Measurements from ENCODE around the gene RAB11B. TPM values are rescaled to one million over a fixed set of nuclear protein-coding genes. Genes with fewer than 3 reads are reported as not detected.

Gene RAB11B
- total and polyA plus RNA-seq, 2 experiments from 2014 or later = 10.4 to 84.9 TPM

DNA sequence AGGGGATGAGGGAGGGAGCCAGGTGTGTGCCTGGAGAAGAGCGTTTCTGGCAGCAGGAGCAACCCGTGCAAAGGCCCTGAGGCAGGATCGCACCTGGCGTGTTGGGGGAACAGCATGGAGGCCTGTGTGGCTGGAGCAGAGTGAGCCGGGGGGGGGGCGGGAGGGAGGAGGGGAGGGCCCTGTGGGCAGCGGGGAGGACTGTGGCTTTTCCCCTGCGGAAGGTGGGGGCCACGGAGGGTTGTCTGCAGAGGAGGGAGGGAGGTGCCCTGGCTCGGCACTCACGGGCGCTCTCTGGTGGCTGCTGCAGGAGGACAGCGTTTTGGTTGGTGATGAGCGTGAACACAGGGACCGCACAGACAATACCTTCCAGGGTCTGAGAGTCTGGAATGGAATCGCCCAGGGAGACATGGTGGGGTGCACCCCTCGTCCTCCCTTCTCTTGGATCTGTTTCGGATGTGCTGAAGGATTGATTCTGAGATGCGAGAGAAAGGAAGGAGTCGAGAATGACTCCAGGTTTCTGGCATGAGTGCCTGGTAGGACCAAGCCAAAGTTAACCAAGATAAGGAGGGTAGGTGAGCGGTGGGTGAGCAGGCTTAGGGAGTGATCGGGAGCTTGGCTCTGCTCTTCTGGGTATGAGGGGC lies 6.5 kb downstream of the RAB11B start:
- WGBS, 2 experiments (ENCODE audit: low coverage in 1 of 2, low lambda C conversion rate in 2 of 2, missing lambda C conversion rate in 2 of 2) = 37 to 63% methylated on average over 15 to 22 of the region's 22 CpGs
- Histone ChIP-seq H3F3A (ENCODE audit: insufficient read depth) (peaks cover 11% of the 10 kb centered on the region), H3K9me2 (ENCODE audit: insufficient read depth) (no peaks in the 10 kb centered on the region), H3K4me1 (ENCODE audit: insufficient read depth) (peaks cover 25% of the 10 kb centered on the region), H3K9me3 (ENCODE audit: low read depth) (no peaks in the 10 kb centered on the region), H3K4me2 (ENCODE audit: unreplicated experiment) (no peak overlapping the region), H3K4me3 (no peak overlapping the region), H2AFZ (no peak overlapping the region), H3K79me2 (ENCODE audit: insufficient read depth) (peaks cover 89% of the 10 kb centered on the region), H3K27me3 (replicated peaks; ENCODE audit: insufficient read depth) (no peaks in the 10 kb centered on the region), H3K27ac (no peak overlapping the region), H3K36me3 (ENCODE audit: low read depth) (no peaks in the 10 kb centered on the region), H4K20me1 (ENCODE audit: insufficient read depth) (no peaks in the 10 kb centered on the region), H3K9ac (no peak overlapping the region)
- DNase-seq = peak; percentile 77
- in situ Hi-C loops (cut with MboI) = no loop called here
- TF ChIP-seq EZH2 (IDR thresholded peaks at IDR 0.05; ENCODE audit: insufficient read depth, poor library complexity, severe bottlenecking) = no peak

DNA sequence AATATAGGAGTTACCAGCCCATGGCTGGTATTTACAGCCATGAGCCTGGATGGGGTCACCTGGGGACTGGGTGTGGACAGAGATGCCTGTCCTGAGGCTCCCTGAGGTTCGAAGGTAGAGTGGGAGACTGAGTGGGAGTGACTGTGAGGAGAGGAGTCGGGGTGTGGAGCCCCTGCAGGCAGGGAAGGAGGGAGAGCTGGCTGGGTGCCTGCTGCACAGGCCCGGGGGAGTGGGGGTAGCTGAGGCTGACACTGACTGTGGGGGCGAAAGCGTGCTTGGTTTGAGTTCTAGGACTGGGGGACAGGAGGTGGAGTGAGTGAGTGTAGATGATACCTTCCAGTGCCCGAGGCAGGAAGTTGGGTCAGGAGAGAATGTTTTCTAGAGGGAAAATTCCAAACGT lies 7.1 kb downstream of the RAB11B start:
- TF ChIP-seq EZH2phosphoT487 (IDR thresholded peaks at IDR 0.05; ENCODE audit: insufficient read depth, low read depth) (no peak), EZH2 (IDR thresholded peaks at IDR 0.05; ENCODE audit: insufficient read depth, poor library complexity, severe bottlenecking) (no peak)
- peaks cover 10% of the 10 kb centered on the region; the same call in 1 of the 2 replicates for H3F3A ChIP-seq (ENCODE audit: insufficient read depth)
- H3K36me3 ChIP-seq (ENCODE audit: low read depth) = no peaks in the 10 kb centered on the region
- peaks cover 19% of the 10 kb centered on the region for H3K4me1 ChIP-seq (ENCODE audit: insufficient read depth)
- DNase-seq = no peak
- H3K4me2 ChIP-seq (ENCODE audit: unreplicated experiment) = no peak overlapping the region
- in situ Hi-C loops (cut with MboI) = no loop called here
- H3K27ac ChIP-seq = no peak overlapping the region
- no peak overlapping the region for H3K9ac ChIP-seq
- H3K4me3 ChIP-seq = no peak overlapping the region
- no peaks in the 10 kb centered on the region for H3K9me3 ChIP-seq (ENCODE audit: low read depth)
- WGBS, 2 experiments (ENCODE audit: low coverage in 1 of 2, low lambda C conversion rate in 2 of 2, missing lambda C conversion rate in 2 of 2) = 59% methylated on average over 7 of the region's 7 CpGs
- no peaks in the 10 kb centered on the region for H4K20me1 ChIP-seq (ENCODE audit: insufficient read depth)
- no peaks in the 10 kb centered on the region for H3K9me2 ChIP-seq (ENCODE audit: insufficient read depth)
- H3K27me3 ChIP-seq (replicated peaks; ENCODE audit: insufficient read depth) = no peaks in the 10 kb centered on the region
- no peak overlapping the region for H2AFZ ChIP-seq
- H3K79me2 ChIP-seq (ENCODE audit: insufficient read depth) = peaks cover 83% of the 10 kb centered on the region

DNA sequence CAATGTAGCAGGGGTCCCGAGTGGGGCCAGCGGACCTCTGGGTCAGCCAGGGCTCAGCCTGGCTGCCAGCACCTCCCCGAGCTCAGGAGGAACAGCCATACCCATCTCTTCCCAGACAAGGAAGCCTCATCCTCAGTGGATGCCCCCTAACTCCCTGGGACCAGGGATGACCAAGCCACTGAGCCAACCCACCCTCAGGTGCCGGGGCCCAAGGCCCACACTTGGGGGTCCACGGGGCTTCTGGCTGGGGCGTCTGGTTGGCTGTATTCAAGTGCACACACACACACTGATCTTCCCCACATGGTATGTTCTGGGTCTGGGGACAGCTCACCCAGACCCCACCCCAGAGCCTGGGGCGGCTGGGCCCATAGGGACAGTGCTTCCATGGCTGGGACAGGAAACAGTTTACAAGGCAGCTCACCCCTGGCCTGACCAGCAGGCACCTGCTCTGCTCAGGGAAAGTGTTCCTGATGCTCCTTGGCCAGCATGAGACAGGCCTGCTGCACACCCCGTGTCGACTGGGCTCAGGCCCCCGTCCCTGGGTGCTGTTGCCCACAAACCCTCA lies 7.7 kb downstream of the RAB11B start:
- no peaks in the 10 kb centered on the region for H3K36me3 ChIP-seq (ENCODE audit: low read depth)
- WGBS, 2 experiments (ENCODE audit: low coverage in 1 of 2, low lambda C conversion rate in 2 of 2, missing lambda C conversion rate in 2 of 2) = 83 to 87% methylated on average over 10 of the region's 10 CpGs
- TF ChIP-seq EZH2phosphoT487 (IDR thresholded peaks at IDR 0.05; ENCODE audit: insufficient read depth, low read depth) (no peak), EZH2 (IDR thresholded peaks at IDR 0.05; ENCODE audit: insufficient read depth, poor library complexity, severe bottlenecking) (no peak)
- H3K79me2 ChIP-seq (ENCODE audit: insufficient read depth) = peaks cover 77% of the 10 kb centered on the region
- no peaks in the 10 kb centered on the region for H3K27me3 ChIP-seq (replicated peaks; ENCODE audit: insufficient read depth)
- H4K20me1 ChIP-seq (ENCODE audit: insufficient read depth) = no peaks in the 10 kb centered on the region
- H3K9me2 ChIP-seq (ENCODE audit: insufficient read depth) = no peaks in the 10 kb centered on the region
- no peak overlapping the region for H3K27ac ChIP-seq
- peaks cover 10% of the 10 kb centered on the region; the same call in 1 of the 2 replicates for H3F3A ChIP-seq (ENCODE audit: insufficient read depth)
- in situ Hi-C loops (cut with MboI) = no loop called here
- H3K4me1 ChIP-seq (ENCODE audit: insufficient read depth) = peaks cover 17% of the 10 kb centered on the region
- no peak for DNase-seq
- H3K9ac ChIP-seq = no peak overlapping the region
- no peak overlapping the region for H3K4me2 ChIP-seq (ENCODE audit: unreplicated experiment)
- H2AFZ ChIP-seq = no peak overlapping the region
- H3K4me3 ChIP-seq = no peak overlapping the region
- no peaks in the 10 kb centered on the region for H3K9me3 ChIP-seq (ENCODE audit: low read depth)

DNA sequence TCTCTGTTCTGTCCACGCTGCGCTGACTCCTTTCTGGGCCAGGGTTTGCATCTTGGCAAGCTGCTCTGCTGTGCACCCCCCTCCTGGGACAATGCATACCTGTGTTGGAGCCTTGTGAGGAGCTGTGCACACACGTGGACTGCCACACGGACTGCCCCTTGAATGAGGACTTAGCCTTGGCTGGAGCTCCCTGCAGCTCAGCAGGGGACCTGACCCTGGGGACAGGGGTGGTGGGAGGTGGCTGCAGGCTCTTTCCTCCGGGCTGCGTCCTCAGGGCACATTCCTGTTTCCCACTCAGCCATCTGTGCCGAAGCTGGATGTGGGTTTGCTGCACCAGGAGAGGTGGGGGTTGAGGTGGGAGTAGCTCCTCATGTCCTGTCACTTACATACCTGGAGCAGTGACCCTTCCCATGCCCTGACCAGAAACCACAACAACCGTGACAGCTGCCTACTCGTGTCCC lies 8.2 kb downstream of the RAB11B start:
- H3K27me3 ChIP-seq (replicated peaks; ENCODE audit: insufficient read depth) = no peaks in the 10 kb centered on the region
- DNase-seq = no peak
- no peak overlapping the region for H3K9ac ChIP-seq
- H3K9me3 ChIP-seq (ENCODE audit: low read depth) = no peaks in the 10 kb centered on the region
- peaks cover 17% of the 10 kb centered on the region for H3K4me1 ChIP-seq (ENCODE audit: insufficient read depth)
- H3F3A ChIP-seq (ENCODE audit: insufficient read depth) = peaks cover 10% of the 10 kb centered on the region; the same call in 1 of the 2 replicates
- H3K4me3 ChIP-seq = no peak overlapping the region
- H3K4me2 ChIP-seq (ENCODE audit: unreplicated experiment) = no peak overlapping the region
- H3K27ac ChIP-seq = no peak overlapping the region
- peaks cover 72% of the 10 kb centered on the region for H3K79me2 ChIP-seq (ENCODE audit: insufficient read depth)
- no peaks in the 10 kb centered on the region for H3K9me2 ChIP-seq (ENCODE audit: insufficient read depth)
- no peaks in the 10 kb centered on the region for H3K36me3 ChIP-seq (ENCODE audit: low read depth)
- H4K20me1 ChIP-seq (ENCODE audit: insufficient read depth) = no peaks in the 10 kb centered on the region
- 67 to 68% methylated on average over 9 of the region's 9 CpGs for WGBS, 2 experiments (ENCODE audit: low coverage in 1 of 2, low lambda C conversion rate in 2 of 2, missing lambda C conversion rate in 2 of 2)
- no peak for TF ChIP-seq EZH2 (IDR thresholded peaks at IDR 0.05; ENCODE audit: insufficient read depth, poor library complexity, severe bottlenecking)
- TF ChIP-seq EZH2phosphoT487 (IDR thresholded peaks at IDR 0.05; ENCODE audit: insufficient read depth, low read depth) = no peak
- H2AFZ ChIP-seq = no peak overlapping the region
- in situ Hi-C loops (cut with MboI) = no loop called here

Data from GM23248 (cell line).